Panc1 (cell line): ENCODE measurements around the gene SFSWAP. TPM values are rescaled to one million over a fixed set of nuclear protein-coding genes. Genes with fewer than 3 reads are reported as not detected.

Experiments used
- ATAC-seq: fragments of 200-7000 bp; cut with Tn5 transposase; 2 replicates; pipeline ENCODE4 v1.9.1; 2020; ENCODE audit warnings: mild to moderate bottlenecking, moderate library complexity
- BruUV-seq: library from RNA; stranded (reverse); fragments of 400-500 nt; replicated peaks from 2 replicates; lab custom pipeline; 2021; lab: Mats Ljungman, UMichigan
- CTCF ChIA-PET: fragments of 300-600 bp; sonication (Branson Sonifier 250); formaldehyde crosslinking; loops from one replicate; lab custom pipeline; 2022; ENCODE audit warnings: antibody characterized with exemption; lab: Charles Lee
- POLR2A ChIA-PET: fragments of 300-600 bp; sonication (Branson Sonifier 250); formaldehyde crosslinking; loops from one replicate; lab custom pipeline; 2022; ENCODE audit warnings: antibody characterized with exemption; lab: Charles Lee
- DNase-seq: peaks from one replicate; pipeline ENCODE4 v3.0.0-alpha.2; 2010; ENCODE audit warnings: low read depth, low spot score
- H3K27ac ChIP-seq: 2 replicates; pipeline ENCODE4 v1.5.1; 2011; ENCODE audit warnings: mild to moderate bottlenecking, low read length, inconsistent platforms
- H3K27me3 ChIP-seq: fragments of 200-500 bp; sonication (Bioruptor generic); 2 replicates; pipeline ENCODE4 v1.6.0; 2014; ENCODE audit warnings: low read length, inconsistent platforms; ENCODE audit not compliant: control insufficient read depth, insufficient read depth
- H3K36me3 ChIP-seq: fragments of 200-500 bp; sonication (Bioruptor generic); 2 replicates; pipeline ENCODE4 v1.5.1; 2014; ENCODE audit warnings: inconsistent platforms, mild to moderate bottlenecking, low read length, moderate library complexity; ENCODE audit not compliant: control insufficient read depth, insufficient read depth
- H3K4me1 ChIP-seq: 2 replicates; pipeline ENCODE4 v1.5.1; 2011; ENCODE audit warnings: inconsistent platforms, mild to moderate bottlenecking, low read length, moderate library complexity; ENCODE audit not compliant: control insufficient read depth, insufficient read depth
- H3K4me3 ChIP-seq, 2 experiments: 2 replicates each; pipeline ENCODE4 v1.5.1; 2011 to 2012; ENCODE audit warnings: low read depth in 2 of 2, low read length in 2 of 2, mild to moderate bottlenecking in 2 of 2, inconsistent platforms in 1 of 2, moderate library complexity in 1 of 2
- H3K9me3 ChIP-seq: fragments of 200-500 bp; sonication (Bioruptor generic); 2 replicates; pipeline ENCODE4 v1.5.1; 2014; ENCODE audit warnings: low read depth, mild to moderate bottlenecking, inconsistent platforms, low read length, moderate library complexity; ENCODE audit not compliant: control insufficient read depth, insufficient read depth
- CTCF ChIP-seq: fragments of 450-650 bp; IDR thresholded peaks from 2 replicates; pipeline ENCODE4 v1.5.1; 2017; ENCODE audit warnings: mild to moderate bottlenecking
- POLR2AphosphoS5 ChIP-seq: IDR thresholded peaks from 2 replicates; pipeline ENCODE4 v1.6.1; 2012; ENCODE audit warnings: mild to moderate bottlenecking, low read depth, low read length, moderate library complexity
- REST ChIP-seq, 2 experiments: IDR thresholded peaks; 2 replicates each; pipeline ENCODE4 v1.6.1; 2011 to 2012; ENCODE audit warnings: low read depth in 2 of 2, control low read depth in 1 of 2, low read length in 1 of 2, mild to moderate bottlenecking in 1 of 2, moderate library complexity in 1 of 2; ENCODE audit not compliant: insufficient read depth in 1 of 2
- SIN3A ChIP-seq: IDR thresholded peaks from 2 replicates; pipeline ENCODE4 v1.6.1; 2012; ENCODE audit warnings: low read depth, mild to moderate bottlenecking, low read length, moderate library complexity, borderline replicate concordance; ENCODE audit not compliant: insufficient read depth
- TCF7L2 ChIP-seq: IDR thresholded peaks from 2 replicates; pipeline ENCODE4 v1.6.1; 2011; ENCODE audit warnings: mild to moderate bottlenecking, low read depth, low read length, inconsistent platforms
- in situ Hi-C: cut with HindIII; loops from 2 replicates; pipeline ENCODE4 v1.10.0; 2016; ENCODE audit warnings: low sequenced_read_pairs, low pct_unique_long_range_greater_than_20kb
- intact Hi-C: fragments of 100-400 bp; cut with micrococcal nuclease; formaldehyde crosslinking; loops from one replicate; pipeline ENCODE4 v1.10.0; 2022; ENCODE audit not compliant: unreplicated experiment
- total RNA-seq: library from RNA; stranded (reverse); gene quantifications from one replicate; pipeline ENCODE4 v1.2.1, GENCODE V29; 2021; ENCODE audit not compliant: unreplicated experiment

Gene SFSWAP
- total RNA-seq, 1 experiment from 2014 or later, result 41.6 TPM

- H3K9me3 ChIP-seq, result no peaks in the 10 kb centered on the region
- CTCF ChIA-PET, result no interaction called here
- no peaks in the 10 kb centered on the region; the same call in 1 of the 2 replicates for H3K4me1 ChIP-seq
- H3K27me3 ChIP-seq, result no peaks in the 10 kb centered on the region
- no TSS peak for BruUV-seq
- POLR2A ChIA-PET, result no interaction called here
- TF ChIP-seq REST (IDR thresholded peaks at IDR 0.05; ENCODE audit: insufficient read depth in 1 of 2, low read depth in 2 of 2, low read length in 1 of 2) (no peak), CTCF (no peak), TCF7L2 (no peak), POLR2AphosphoS5 (no peak), SIN3A (no peak)
- peaks cover 9% of the 10 kb centered on the region for H3K36me3 ChIP-seq
- intact Hi-C loops, result no loop called here
- no peak overlapping the region for H3K4me3 ChIP-seq
- ATAC-seq (no peak), DNase-seq (no peak)
- no peak overlapping the region for H3K27ac ChIP-seq
- in situ Hi-C loops, result no loop called here
Observed at GRCh38 chr12:131774576-131775391, 63.9 kb downstream of the SFSWAP start.

- intact Hi-C loops (no loop called here), in situ Hi-C loops (no loop called here)
- H3K4me1 ChIP-seq, result no peaks in the 10 kb centered on the region; the same call in 1 of the 2 replicates
- POLR2A ChIA-PET, result interaction anchor here (0.6 kb wide), 1 partner anchor 73 kb away, joined by 8 read pairs; no protein-coding TSS in a partner anchor
- no peak overlapping the region for H3K27ac ChIP-seq
- BruUV-seq, result no TSS peak
- peaks cover 7% of the 10 kb centered on the region for H3K36me3 ChIP-seq
- H3K27me3 ChIP-seq, result no peaks in the 10 kb centered on the region
- DNase-seq, result no peak
- TF ChIP-seq TCF7L2 (no peak), REST (IDR thresholded peaks at IDR 0.05; ENCODE audit: insufficient read depth in 1 of 2, low read depth in 2 of 2, low read length in 1 of 2) (no peak), POLR2AphosphoS5 (no peak), SIN3A (no peak), CTCF (no peak)
- ATAC-seq, result no peak
- H3K4me3 ChIP-seq, result no peak overlapping the region
- no peaks in the 10 kb centered on the region for H3K9me3 ChIP-seq
- CTCF ChIA-PET, result no interaction called here
Observed at GRCh38 chr12:131775392-131776236, 64.7 kb downstream of the SFSWAP start.
